SU-DHL-6 (cell line): ENCODE results near the gene RNF182.

ENCODE experiments used
- CTCF ChIP-seq: fragments of 200-600 bp; sonication (generic); IDR thresholded peaks from one replicate; pipeline ENCODE4 v1.5.1; 2017; ENCODE audit warnings: antibody characterized with exemption, mild to moderate bottlenecking, low read length, moderate library complexity; ENCODE audit not compliant: insufficient read depth, poor library complexity, severe bottlenecking
- EZH2phosphoT487 ChIP-seq: fragments of 200-600 bp; sonication (generic), shearing (Covaris generic); conservative IDR thresholded peaks from 2 replicates; pipeline ENCODE4 v1.6.1; 2018; ENCODE audit warnings: mild to moderate bottlenecking, antibody characterized with exemption, low read length, moderate library complexity, mixed read lengths

DNA sequence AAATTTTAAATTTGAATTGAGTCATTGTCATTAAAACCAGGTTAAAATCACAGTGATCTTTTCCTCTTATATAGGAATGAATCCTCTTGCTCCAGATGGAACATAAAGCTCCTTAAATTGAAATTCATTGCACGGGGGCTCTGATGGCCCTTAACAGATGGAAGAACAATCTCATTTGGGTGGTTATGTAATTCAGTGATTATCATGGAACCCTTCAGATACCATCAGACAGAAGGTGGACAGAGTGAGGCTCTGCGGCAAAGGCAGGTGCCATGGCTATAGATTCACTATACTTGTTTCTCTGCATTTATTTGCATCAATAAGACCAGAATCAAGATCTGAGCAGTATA is 17.8 kb upstream of the RNF182 start:
- TF ChIP-seq CTCF (no peak), EZH2phosphoT487 (no peak)
